Fibroblast of peridontal ligament (primary cell): Measurements from ENCODE around the gene LLGL2.

Experiments used
- DNase-seq: peaks from one replicate; pipeline ENCODE4 v3.0.0-alpha.2; 2010; ENCODE audit errors: extremely low read depth

The LLGL2 gene

GRCh38 chr17:75549246-75550138 lies 24.0 kb downstream of the LLGL2 start:
- no peak for DNase-seq

- no peak for DNase-seq
Observed at GRCh38 chr17:75550139-75550465, 24.6 kb downstream of the LLGL2 start.

- no peak for DNase-seq
Observed at GRCh38 chr17:75551266-75551665, 25.8 kb downstream of the LLGL2 start.

- DNase-seq = no peak
Observed at GRCh38 chr17:75552425-75553294, 27.2 kb downstream of the LLGL2 start.

GRCh38 chr17:75553295-75554110 lies 28.0 kb downstream of the LLGL2 start:
- DNase-seq = no peak

- no peak for DNase-seq
Observed at GRCh38 chr17:75555679-75556153, 30.2 kb downstream of the LLGL2 start.

- peak; percentile 9 for DNase-seq
Observed at GRCh38 chr17:75557075-75557851, 31.8 kb downstream of the LLGL2 start.

GRCh38 chr17:75557852-75558665 lies 32.6 kb downstream of the LLGL2 start:
- no peak for DNase-seq

- no peak for DNase-seq
Observed at GRCh38 chr17:75558666-75559530, 33.4 kb downstream of the LLGL2 start.

GRCh38 chr17:75559958-75560533 lies 34.5 kb downstream of the LLGL2 start:
- no peak for DNase-seq

GRCh38 chr17:75561927-75562603 lies 36.6 kb downstream of the LLGL2 start:
- DNase-seq = peak; percentile 55

GRCh38 chr17:75563063-75563758 lies 37.7 kb downstream of the LLGL2 start:
- no peak for DNase-seq

GRCh38 chr17:75564195-75564594 lies 38.7 kb downstream of the LLGL2 start:
- DNase-seq = no peak

- no peak for DNase-seq
Observed at GRCh38 chr17:75565066-75565465, 39.6 kb downstream of the LLGL2 start.

GRCh38 chr17:75565618-75566017 lies 40.1 kb downstream of the LLGL2 start:
- DNase-seq = no peak

- no peak for DNase-seq
Observed at GRCh38 chr17:75566416-75566815, 40.9 kb downstream of the LLGL2 start.

- no peak for DNase-seq
Observed at GRCh38 chr17:75566834-75567233, 41.3 kb downstream of the LLGL2 start.
